Neural progenitor cell (in vitro differentiated cells): ENCODE measurements around the gene RUVBL1.

Source experiments
- EZH2 ChIP-seq: fragments of 200-600 bp; sonication (generic); IDR thresholded peaks from 2 replicates; pipeline ENCODE4 v1.6.1; 2017; ENCODE audit warnings: antibody characterized with exemption, mild to moderate bottlenecking, moderate library complexity
- EZH2phosphoT487 ChIP-seq: fragments of 200-600 bp; sonication (generic); IDR thresholded peaks from 2 replicates; pipeline ENCODE4 v1.6.1; 2017; ENCODE audit warnings: antibody characterized with exemption
- TF ChIP-seq, protein P1 (sequence below): fragments of 200-600 bp; sonication (generic); IDR thresholded peaks from 2 replicates; pipeline ENCODE4 v1.5.1; 2017; ENCODE audit warnings: antibody characterized with exemption, mild to moderate bottlenecking

- TF ChIP-seq EZH2phosphoT487 (no peak), EZH2 (no peak)
- TF ChIP-seq, protein P1, sequence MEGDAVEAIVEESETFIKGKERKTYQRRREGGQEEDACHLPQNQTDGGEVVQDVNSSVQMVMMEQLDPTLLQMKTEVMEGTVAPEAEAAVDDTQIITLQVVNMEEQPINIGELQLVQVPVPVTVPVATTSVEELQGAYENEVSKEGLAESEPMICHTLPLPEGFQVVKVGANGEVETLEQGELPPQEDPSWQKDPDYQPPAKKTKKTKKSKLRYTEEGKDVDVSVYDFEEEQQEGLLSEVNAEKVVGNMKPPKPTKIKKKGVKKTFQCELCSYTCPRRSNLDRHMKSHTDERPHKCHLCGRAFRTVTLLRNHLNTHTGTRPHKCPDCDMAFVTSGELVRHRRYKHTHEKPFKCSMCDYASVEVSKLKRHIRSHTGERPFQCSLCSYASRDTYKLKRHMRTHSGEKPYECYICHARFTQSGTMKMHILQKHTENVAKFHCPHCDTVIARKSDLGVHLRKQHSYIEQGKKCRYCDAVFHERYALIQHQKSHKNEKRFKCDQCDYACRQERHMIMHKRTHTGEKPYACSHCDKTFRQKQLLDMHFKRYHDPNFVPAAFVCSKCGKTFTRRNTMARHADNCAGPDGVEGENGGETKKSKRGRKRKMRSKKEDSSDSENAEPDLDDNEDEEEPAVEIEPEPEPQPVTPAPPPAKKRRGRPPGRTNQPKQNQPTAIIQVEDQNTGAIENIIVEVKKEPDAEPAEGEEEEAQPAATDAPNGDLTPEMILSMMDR: no peak
Observed at GRCh38 chr3:128040660-128041059, 83.0 kb downstream of the RUVBL1 start.
